Stimulated activated CD4-positive, alpha-beta T cell treated with anti-CD3 and anti-CD28 coated beads, Interleukin-15, amount 100 ng/mL, for 48 hours (primary cell): Measurements from ENCODE around the gene CLDN5.

ENCODE experiments used
- DNase-seq, 2 donors: peaks; one replicate each; pipeline ENCODE4 v3.0.0-alpha.2; 2020; ENCODE audit warnings: low read depth in 2 of 2

CLDN5 gene

GRCh38 chr22:19504900-19505734 is 19.1 kb downstream of the CLDN5 start:
- DNase-seq, result no peak

DNA sequence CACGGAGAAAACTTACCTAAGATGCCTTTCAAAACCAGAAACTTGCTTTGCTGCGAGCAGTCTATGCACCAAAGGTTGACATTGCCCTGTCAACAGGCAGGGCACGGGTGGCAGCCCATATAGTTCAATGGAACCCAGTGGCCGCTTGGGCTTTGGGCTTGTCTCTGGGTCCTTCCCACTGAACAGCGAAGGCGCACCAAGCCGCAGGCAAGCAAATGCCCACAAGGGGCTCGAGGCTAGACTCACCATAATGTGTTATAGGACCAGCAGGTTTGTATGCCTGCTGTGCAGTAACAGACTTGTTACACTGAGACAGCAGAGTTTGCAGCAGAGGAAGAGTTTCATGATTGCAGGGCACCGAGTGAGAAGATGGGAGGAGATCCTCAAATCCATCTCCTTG is 20.3 kb downstream of the CLDN5 start:
- DNase-seq, result no peak

- DNase-seq, result no peak
Observed at GRCh38 chr22:19503367-19503766, 20.8 kb downstream of the CLDN5 start.

- DNase-seq, result no peak
Observed at GRCh38 chr22:19501897-19502447, 22.2 kb downstream of the CLDN5 start.

- no peak for DNase-seq
Observed at GRCh38 chr22:19499880-19500242, 24.3 kb downstream of the CLDN5 start.

GRCh38 chr22:19499236-19499879 is 24.9 kb downstream of the CLDN5 start:
- no peak for DNase-seq

DNA sequence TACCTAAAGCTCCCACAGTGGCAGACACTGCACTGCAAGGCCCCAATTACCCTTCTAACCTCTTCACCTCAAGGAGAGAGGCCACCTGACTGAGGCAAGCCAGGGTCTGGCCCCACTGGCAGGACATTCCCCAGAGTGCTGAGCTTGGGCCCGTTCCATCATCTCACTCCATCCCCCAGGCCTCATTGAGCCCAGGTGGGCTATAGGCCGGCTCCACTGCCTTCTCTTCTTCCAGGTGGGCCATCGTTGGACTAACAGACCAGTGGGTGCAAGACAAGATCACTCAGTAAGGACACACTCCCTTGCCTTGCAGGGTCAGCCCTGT is 25.4 kb downstream of the CLDN5 start:
- no peak for DNase-seq

DNA sequence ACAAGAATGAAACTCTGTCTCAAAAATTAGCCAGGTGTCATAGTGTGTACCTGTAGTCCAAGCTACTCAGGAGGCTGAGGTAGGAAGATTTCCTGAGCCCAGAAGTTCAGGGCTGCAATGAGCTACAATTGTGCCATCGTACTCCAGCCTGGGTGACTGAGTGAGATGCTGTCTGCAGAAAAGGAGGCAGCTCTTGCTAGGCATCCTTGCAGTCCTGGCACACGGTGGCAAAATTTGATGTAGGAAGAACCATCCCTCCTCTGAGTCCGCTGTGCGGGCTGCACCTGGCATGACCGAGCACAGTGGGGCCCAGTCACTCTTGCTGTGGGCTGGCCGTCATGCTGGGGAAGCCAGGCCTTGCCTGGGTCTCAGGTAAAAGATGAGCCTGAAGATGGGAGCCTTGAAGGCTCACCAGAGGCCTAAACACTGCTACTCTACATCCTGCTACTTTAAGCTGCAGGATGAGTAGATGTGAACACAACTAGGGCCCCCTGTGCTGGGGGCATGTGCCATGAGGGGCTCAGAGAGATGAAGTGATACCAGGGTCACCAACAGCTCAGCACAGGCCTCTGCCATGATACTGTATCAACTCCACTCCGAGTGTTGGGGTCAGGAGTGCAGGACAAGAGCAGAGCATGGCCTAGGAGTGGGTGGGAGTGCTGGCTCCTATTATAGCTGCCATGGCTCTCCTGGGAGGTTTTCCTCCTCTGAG is 25.9 kb downstream of the CLDN5 start:
- DNase-seq, result no peak

GRCh38 chr22:19497245-19497644 is 27.0 kb downstream of the CLDN5 start:
- no peak for DNase-seq

- DNase-seq, result no peak
Observed at GRCh38 chr22:19496324-19496630, 27.9 kb downstream of the CLDN5 start.

DNA sequence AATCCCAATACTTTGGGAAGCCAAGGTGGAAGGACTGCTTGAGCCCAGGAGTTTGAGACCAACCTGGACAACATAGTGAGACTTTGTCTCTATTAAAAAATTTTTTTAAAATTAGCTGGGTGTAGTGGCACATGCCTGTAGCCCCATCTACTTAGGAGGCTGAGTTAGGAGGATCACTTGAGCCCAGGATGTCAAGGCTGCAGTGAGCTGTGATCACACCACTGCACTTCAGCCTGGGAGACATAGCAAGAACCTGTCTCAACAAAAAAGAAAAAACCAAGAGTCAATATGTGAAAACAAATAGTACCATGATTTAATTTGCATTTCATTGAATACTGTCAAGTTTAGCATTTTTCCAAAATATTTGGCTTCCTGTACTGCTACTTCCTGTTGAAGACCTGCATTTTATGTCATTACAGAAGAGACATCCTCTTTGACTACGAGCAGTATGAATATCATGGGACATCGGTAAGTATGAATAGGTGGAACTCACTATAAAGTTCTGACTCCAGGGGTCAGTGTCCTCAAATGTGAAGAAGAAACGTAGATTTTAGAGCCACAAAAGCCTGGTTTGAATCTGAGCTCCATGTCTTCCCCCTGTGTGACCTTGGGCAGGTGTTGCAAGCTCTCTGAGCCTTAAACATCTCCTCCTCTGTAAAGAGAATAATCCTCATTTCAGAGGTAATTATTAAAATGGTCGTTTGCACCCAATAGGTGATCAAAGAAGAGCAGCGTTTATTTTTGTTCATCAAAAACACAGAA is 28.5 kb downstream of the CLDN5 start:
- no peak for DNase-seq

DNA sequence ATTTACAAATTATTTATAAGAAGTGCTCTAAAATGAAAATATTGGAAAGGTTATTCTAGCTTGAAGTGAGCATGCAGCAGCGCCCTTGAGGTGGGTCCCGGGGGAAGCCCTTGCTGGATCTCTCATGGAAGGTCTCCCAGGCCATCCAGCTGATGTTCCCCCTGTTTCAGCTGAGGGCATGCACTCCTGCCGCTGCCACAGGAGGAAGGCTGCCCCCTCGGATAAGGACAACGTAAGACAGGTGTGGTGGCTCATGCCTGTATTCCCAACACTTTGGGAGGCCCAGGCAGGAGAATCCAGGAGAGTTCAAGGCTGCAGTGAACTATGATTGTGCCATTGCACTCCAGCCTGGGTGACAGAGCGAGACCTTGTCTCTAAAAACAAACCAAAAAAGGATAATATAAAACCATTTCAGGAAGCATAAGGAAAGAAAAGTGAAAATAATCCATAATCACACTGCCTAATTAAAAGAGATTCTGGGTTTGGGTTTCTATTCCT is 29.5 kb downstream of the CLDN5 start:
- DNase-seq, result no peak

- no peak for DNase-seq
Observed at GRCh38 chr22:19494001-19494560, 30.1 kb downstream of the CLDN5 start.

DNA sequence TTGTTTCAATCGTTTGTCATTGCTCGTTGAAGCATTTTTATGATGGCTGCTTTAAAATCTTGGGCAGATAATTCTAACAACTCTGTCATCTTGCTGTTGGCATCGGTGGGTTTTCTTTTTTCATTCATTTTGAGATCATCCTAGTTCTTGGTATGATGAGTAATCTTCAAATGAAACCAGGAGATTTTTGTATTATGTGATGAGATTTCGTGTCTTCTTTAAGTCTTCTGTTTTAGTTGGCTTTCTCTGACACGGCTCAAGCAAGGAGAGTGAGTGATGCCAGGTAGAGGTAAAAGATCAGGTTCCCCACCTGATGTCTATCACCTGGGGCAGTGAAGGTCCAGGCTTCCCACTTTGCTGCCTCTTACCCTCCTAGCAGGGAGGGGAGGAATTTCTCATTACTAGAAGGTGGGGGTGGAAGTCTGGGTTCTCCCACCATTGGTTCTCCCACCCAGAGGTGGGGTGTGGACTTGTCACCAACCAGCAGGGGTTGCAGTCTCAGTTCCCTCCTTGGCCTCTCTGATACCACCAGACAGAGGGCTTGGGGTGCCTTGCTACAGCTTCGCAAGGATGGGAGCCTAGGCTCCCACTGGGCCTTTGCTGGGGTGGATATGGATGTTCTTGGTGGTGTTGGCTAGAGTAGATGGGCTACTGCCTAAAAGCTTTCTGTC is 31.6 kb downstream of the CLDN5 start:
- no peak for DNase-seq

GRCh38 chr22:19490628-19491230 is 33.5 kb downstream of the CLDN5 start:
- no peak for DNase-seq

- DNase-seq, result no peak
Observed at GRCh38 chr22:19488884-19489843, 35.0 kb downstream of the CLDN5 start.

- DNase-seq, result no peak
Observed at GRCh38 chr22:19488285-19488684, 35.9 kb downstream of the CLDN5 start.

DNA sequence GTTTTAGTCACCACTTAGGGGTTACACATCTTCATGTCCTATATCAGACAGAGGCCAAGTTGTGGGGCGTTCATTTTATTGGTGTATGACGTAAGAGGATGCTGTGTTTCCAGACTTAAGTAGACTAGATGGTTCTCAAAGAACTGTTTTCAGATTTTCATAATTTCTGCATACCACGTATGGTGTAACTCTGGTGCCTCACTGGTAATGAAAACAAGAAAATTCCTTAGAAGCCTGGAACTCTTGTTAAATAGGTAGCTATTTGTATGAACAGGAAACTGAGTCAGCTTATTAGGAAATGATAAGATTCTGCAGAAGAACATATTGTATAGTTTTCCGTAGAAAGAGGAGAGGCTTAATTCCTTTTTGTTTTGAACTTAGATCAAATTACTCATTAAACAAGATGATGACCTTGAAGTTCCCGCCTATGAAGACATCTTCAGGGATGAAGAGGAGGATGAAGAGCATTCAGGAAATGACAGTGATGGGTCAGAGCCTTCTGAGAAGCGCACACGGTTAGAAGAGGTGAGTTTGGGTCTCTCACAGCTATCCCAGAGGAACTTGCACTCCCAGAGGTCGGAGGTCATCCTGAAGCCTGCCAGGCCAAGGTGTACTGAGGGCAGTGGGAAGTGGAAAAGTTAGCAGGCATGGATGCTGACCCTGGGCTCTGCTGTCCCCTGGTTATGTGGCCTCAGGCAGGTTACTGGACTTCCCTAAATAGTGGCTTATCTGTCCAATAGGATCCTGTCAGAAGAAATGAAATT is 40.5 kb downstream of the CLDN5 start:
- DNase-seq, result no peak

DNA sequence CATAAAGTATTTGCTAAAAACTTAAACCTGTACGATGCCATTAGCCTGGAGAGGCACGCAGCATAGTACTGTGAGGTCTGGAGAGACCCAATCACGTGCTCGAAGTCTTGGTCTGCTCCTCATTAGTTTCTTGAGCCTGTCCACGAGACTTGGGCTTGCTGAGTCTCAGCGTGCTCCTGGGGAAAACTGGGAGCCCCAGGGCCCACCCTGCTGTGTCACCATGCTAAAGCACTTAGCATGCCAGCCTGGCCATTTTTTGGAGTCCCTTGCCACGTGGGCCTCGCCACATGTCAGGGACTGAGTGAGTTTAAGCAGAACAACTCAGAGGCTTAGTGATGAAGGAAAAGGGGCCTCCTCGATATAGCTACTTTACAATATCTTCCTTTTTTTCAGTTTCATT is 41.9 kb downstream of the CLDN5 start:
- no peak for DNase-seq
